Activated CD4-positive, alpha-beta memory T cell treated with anti-CD3 and anti-CD28 coated beads for 36 hours (primary cell): Measurements from ENCODE around the gene DENND5A. TPM values are rescaled to one million over a fixed set of nuclear protein-coding genes. Genes with fewer than 3 reads are reported as not detected.

Source experiments
- CTCF ChIA-PET: fragments of 350-600 bp; sonication (Branson Sonifier 250); formaldehyde crosslinking; loops from one replicate; lab custom pipeline; 2021; ENCODE audit warnings: antibody characterized with exemption, inconsistent platforms; lab: Charles Lee
- POLR2A ChIA-PET: fragments of 350-600 bp; sonication (Branson Sonifier 250); formaldehyde crosslinking; loops from one replicate; lab custom pipeline; 2021; ENCODE audit warnings: antibody characterized with exemption; lab: Charles Lee
- DNase-seq: peaks from one replicate; pipeline ENCODE4 v3.0.0-alpha.2; 2020
- H3K27ac Mint-ChIP-seq: one replicate; pipeline ENCODE4 v1.8.0; 2021; ENCODE audit warnings: mixed read lengths
- H3K27me3 Mint-ChIP-seq: one replicate; pipeline ENCODE4 v1.8.0; 2021; ENCODE audit warnings: mixed read lengths
- H3K36me3 Mint-ChIP-seq: one replicate; pipeline ENCODE4 v1.8.0; 2021; ENCODE audit warnings: mixed read lengths
- H3K4me1 Mint-ChIP-seq: one replicate; pipeline ENCODE4 v1.8.0; 2021; ENCODE audit warnings: low read depth, mixed read lengths
- H3K4me3 Mint-ChIP-seq: one replicate; pipeline ENCODE4 v1.8.0; 2021; ENCODE audit warnings: mild to moderate bottlenecking, mixed read lengths
- H3K9me3 Mint-ChIP-seq: one replicate; pipeline ENCODE4 v1.8.0; 2021; ENCODE audit warnings: mixed read lengths
- intact Hi-C: fragments of 100-400 bp; cut with micrococcal nuclease; formaldehyde crosslinking; loops from one replicate; pipeline ENCODE4 v1.15.1; 2023
- total RNA-seq, 2 experiments: library from RNA; stranded (reverse); gene quantifications; one replicate each; pipeline ENCODE4 v1.2.3, GENCODE V29; 2021

The DENND5A gene
- total RNA-seq, 2 experiments from 2014 or later = 41.3 to 41.9 TPM

DNA sequence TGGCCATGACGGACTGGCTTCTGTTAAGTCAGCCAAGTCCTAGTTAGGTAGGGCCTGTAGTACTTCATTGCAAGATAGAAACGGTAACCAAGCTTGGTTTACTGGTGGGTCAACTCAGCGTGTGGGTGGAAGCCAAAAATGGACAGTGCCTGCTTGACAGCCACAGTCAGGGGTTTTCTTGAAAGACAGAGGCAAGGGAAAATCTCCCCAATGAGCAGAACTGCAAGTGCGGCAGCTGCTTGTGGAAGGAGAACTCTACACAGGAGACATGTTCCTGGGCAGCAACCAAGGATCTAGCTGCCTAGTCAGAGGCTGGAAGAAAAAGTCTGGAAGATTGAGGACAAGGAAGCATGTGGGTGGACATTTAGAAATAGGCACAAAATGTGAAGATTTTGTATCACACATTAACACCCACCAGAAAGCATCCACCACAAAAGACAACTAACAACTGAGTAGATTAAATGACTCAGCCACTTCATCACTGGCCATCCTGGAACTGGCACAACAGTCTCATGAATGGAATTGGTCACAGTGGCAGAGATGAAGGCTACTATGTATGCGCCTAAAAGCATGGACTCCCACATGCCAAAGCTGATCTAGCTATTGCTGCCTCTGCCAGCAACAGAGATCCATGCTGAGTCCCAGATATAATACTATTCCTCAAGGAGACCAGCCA is 132.8 kb downstream of the DENND5A start:
- ChIA-PET POLR2A (no interaction called here), CTCF (interaction anchor here (1.3 kb wide), 1 partner anchor 116 kb away, joined by 4 read pairs; no protein-coding TSS in a partner anchor)
- no peak overlapping the region for H3K27ac Mint-ChIP-seq
- no peaks in the 10 kb centered on the region for H3K9me3 Mint-ChIP-seq
- H3K27me3 Mint-ChIP-seq = no peaks in the 10 kb centered on the region
- DNase-seq = no peak
- H3K4me1 Mint-ChIP-seq = peaks cover 7% of the 10 kb centered on the region
- intact Hi-C loops = no loop called here
- no peak overlapping the region for H3K4me3 Mint-ChIP-seq
- peaks cover 2% of the 10 kb centered on the region for H3K36me3 Mint-ChIP-seq

DNA sequence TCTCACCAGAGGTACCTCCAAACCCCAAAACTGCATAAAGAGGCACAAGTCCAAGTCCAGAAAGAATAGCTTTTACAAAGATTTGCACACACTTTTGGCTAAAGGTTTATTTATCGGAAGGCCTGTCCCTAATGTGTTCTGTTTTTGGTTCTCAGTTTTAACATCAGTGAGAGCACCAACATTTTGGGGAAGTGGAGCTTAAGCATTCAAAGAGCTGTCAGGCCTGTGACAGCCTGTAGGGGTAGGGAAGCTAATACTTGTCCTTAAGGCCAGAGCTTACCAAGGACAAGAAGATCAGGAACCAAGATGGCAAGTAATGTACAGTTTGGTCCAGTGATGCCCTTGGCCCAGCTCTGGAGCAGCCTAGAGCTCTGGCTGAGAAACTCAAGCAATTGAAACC is 134.9 kb downstream of the DENND5A start:
- peaks cover 2% of the 10 kb centered on the region for H3K36me3 Mint-ChIP-seq
- no peak overlapping the region for H3K4me3 Mint-ChIP-seq
- H3K27me3 Mint-ChIP-seq = no peaks in the 10 kb centered on the region
- intact Hi-C loops = no loop called here
- no peak for DNase-seq
- ChIA-PET POLR2A (interaction anchor here (0.6 kb wide), 1 partner anchor 578 kb away, joined by 3 read pairs; no protein-coding TSS in a partner anchor), CTCF (interaction anchor here (0.9 to 3.4 kb wide), 4 partner anchors 8 to 376 kb away, joined by 3 to 22 read pairs (median 3); no protein-coding TSS in a partner anchor)
- no peaks in the 10 kb centered on the region for H3K9me3 Mint-ChIP-seq
- H3K4me1 Mint-ChIP-seq = peaks cover 8% of the 10 kb centered on the region
- no peak overlapping the region for H3K27ac Mint-ChIP-seq

DNA sequence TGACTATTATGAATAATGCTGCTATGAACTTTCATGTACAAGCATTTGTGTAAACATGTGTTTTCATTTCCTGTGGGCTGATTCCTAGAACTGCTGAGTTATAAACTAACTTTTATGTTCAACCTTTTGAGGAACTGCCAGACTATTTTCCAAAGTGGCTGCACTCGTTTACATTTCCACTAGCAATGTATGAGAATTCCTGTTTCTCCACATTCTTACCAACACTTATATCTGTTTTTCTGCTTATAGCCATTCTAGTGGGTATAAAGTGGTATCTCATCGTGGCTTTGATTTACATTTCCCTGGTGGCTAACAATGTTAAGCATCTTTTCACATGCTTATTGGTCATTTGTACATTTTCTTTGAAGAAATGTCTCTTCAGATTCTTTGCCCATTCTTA is 138.5 kb downstream of the DENND5A start:
- POLR2A ChIA-PET = no interaction called here
- Mint-ChIP-seq H3K27ac (no peak overlapping the region), H3K4me3 (no peak overlapping the region), H3K4me1 (peaks cover 8% of the 10 kb centered on the region), H3K27me3 (no peaks in the 10 kb centered on the region), H3K36me3 (peaks cover 2% of the 10 kb centered on the region), H3K9me3 (no peaks in the 10 kb centered on the region)
- no peak for DNase-seq
- CTCF ChIA-PET = interaction anchor here (2.7 kb wide), 1 partner anchor 11 kb away, joined by 11 read pairs; no protein-coding TSS in a partner anchor
- intact Hi-C loops = no loop called here

DNA sequence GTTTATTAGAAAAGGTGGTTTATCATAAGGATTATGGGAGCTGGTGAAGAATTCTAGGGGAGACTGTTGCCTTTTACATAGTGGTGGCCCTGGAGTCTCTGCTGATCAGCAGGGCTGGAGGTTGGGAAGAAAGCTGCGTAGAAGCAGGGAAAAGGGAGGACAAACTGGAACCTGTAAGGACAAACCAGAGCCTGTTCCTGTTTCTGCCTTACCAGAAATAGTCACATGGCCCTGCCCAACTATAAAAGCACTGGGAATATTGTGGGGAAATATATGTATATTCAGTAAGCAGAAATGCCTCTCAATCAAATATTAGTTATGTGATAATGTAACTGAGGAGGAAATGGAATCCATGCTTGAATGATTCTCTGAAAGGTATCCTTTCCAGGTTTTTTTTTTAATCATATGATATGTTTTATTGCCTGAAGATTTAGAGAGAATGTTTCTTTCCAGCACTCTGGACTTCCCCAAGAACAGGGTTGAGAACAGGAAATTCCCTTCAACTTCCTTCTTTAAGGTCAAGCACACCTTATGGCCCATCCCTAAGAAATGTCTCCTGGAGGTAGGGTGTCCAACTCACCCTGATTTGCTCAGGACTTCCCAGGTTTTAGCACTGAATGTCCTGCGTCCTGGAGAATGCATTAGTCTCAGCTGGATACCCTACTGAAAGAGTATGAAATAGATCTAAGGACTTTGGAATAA is 139.8 kb downstream of the DENND5A start:
- Mint-ChIP-seq H3K4me3 (no peak overlapping the region), H3K4me1 (peaks cover 8% of the 10 kb centered on the region), H3K36me3 (peaks cover 2% of the 10 kb centered on the region), H3K9me3 (no peaks in the 10 kb centered on the region), H3K27ac (no peak overlapping the region), H3K27me3 (no peaks in the 10 kb centered on the region)
- CTCF ChIA-PET = interaction anchor here (0.7 to 2.7 kb wide), 2 partner anchors 13 to 479 kb away, joined by 3 to 11 read pairs; no protein-coding TSS in a partner anchor
- intact Hi-C loops = no loop called here
- POLR2A ChIA-PET = interaction anchor here (0.6 kb wide), 1 partner anchor 401 kb away, joined by 3 read pairs; no protein-coding TSS in a partner anchor
- DNase-seq = no peak

DNA sequence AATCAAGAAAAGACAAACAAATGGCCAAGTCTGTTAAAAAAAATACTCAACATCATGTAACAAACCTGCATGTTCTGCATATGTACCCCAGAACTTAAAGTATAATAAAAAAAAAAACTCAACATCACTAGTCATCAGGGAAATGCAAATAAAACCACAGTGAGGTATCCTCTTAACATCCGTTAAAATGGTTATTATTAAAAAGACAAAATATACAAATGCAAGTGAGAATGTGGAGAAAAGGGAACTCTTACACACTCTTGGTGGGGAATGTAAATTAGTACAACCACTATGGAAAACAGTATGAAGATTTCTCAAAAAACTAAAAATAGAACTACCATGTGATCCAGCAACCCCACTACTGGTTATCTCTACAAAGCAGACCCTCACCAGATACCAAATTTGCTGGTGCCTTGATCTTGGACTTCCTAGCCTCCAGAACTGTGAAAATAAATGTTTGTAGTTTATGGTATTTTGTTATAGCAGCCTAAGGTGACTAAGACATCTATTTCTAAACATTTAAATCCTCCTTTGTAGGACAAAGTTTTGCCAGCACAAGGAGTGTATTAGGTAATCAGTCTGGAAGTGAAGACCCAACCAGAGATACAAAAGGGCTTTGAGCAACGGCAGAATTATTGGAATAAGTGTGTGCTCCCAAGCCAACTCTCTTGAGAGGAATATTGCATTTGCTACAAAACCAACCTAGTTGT is 141.4 kb downstream of the DENND5A start:
- Mint-ChIP-seq H3K4me3 (no peak overlapping the region), H3K27ac (no peak overlapping the region), H3K27me3 (no peaks in the 10 kb centered on the region), H3K36me3 (peaks cover 2% of the 10 kb centered on the region), H3K9me3 (no peaks in the 10 kb centered on the region), H3K4me1 (peaks cover 8% of the 10 kb centered on the region)
- CTCF ChIA-PET = interaction anchor here (1.1 to 2.7 kb wide), 3 partner anchors 14 to 210 kb away, joined by 3 to 11 read pairs (median 8); no protein-coding TSS in a partner anchor
- POLR2A ChIA-PET = no interaction called here
- DNase-seq = no peak
- intact Hi-C loops = no loop called here

DNA sequence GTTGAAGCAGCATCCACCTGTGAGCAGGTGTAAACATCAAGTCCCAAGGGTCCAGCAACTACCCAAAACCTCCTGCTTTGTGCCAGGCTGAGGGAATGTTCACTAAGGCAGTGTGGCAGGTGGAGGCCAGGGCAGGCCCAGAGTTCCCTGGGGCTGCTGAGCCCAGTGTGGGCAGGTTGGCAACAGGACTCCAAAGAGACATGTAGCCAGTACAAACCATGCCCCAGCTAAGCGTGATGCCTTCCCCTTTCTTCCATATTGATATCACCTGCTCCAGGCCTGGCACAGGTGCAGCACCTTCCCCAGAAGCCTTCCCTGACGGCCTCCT is 143.7 kb downstream of the DENND5A start:
- H3K4me1 Mint-ChIP-seq = peaks cover 8% of the 10 kb centered on the region
- intact Hi-C loops = no loop called here
- POLR2A ChIA-PET = no interaction called here
- DNase-seq = no peak
- no peaks in the 10 kb centered on the region for H3K36me3 Mint-ChIP-seq
- H3K27me3 Mint-ChIP-seq = no peaks in the 10 kb centered on the region
- H3K27ac Mint-ChIP-seq = no peak overlapping the region
- CTCF ChIA-PET = no interaction called here
- H3K9me3 Mint-ChIP-seq = no peaks in the 10 kb centered on the region
- H3K4me3 Mint-ChIP-seq = no peak overlapping the region

DNA sequence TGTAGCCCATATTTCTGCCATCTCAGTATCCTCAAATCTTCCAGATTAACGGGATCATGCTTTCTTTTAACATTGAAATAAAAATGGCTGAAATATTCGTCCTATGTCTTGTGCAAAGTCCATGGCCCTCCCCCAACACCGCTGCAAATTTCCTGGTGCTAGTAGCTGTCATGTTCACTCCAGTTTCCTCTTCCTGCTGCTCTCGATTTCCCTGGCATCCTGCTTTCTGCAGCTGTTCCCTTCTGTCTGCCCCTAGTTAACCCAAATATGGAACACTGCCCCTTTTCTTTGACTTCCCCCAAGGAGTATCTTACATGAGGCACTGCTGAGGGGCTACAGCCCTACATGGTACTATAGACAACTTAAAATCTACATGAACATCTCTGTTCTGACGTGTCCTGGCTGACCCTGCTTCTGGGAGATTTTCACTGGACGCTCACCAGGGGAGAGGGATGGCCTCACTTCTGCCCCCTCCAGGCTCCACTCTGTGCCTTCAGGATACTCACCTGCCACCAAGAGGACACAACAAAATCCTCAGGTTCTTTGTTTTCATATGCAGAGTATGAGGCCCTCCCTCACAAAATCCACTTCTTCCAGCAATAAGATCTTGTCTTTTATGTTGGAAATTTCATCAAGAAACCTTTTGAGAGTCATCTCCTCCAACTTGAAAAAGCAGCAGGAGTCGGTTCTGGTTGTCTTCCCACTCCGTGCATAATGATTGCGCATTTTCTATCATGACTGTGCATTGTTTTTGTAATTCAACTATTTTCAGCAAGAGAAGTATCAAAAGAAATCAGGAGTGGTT is 144.3 kb downstream of the DENND5A start:
- H3K4me1 Mint-ChIP-seq = peaks cover 5% of the 10 kb centered on the region
- H3K27ac Mint-ChIP-seq = no peak overlapping the region
- no peaks in the 10 kb centered on the region for H3K36me3 Mint-ChIP-seq
- no peak for DNase-seq
- CTCF ChIA-PET = interaction anchor here (0.6 to 0.7 kb wide), 2 partner anchors 17 to 608 kb away, joined by 4 read pairs; no protein-coding TSS in a partner anchor
- intact Hi-C loops = no loop called here
- H3K4me3 Mint-ChIP-seq = no peak overlapping the region
- no peaks in the 10 kb centered on the region for H3K9me3 Mint-ChIP-seq
- POLR2A ChIA-PET = no interaction called here
- no peaks in the 10 kb centered on the region for H3K27me3 Mint-ChIP-seq

DNA sequence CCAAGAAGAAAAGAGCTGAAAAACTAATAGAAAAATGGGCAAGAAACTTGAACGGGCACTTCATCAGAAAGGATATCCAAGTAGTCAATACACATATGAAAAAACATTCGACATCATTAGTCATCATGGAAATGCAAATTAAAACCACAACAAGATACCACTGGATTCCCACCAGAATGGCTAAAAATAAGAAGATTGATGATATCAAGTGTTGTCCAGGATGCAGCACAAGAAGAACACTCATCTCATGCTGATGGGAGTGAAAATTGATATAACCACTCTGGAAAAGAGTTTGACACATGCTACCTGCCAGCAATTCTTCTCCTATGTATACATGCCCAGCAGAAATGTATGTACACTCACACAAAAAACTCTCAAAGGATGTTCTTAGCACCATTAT is 146.9 kb downstream of the DENND5A start:
- Mint-ChIP-seq H3K4me3 (no peak overlapping the region), H3K9me3 (peaks cover under 1% of the 10 kb centered on the region), H3K27ac (no peak overlapping the region), H3K27me3 (no peaks in the 10 kb centered on the region), H3K36me3 (no peaks in the 10 kb centered on the region), H3K4me1 (peaks cover 5% of the 10 kb centered on the region)
- ChIA-PET CTCF (interaction anchor here (0.6 to 1.1 kb wide), 3 partner anchors 19 to 296 kb away, joined by 3 to 4 read pairs (median 3); no protein-coding TSS in a partner anchor), POLR2A (no interaction called here)
- no peak for DNase-seq
- intact Hi-C loops = no loop called here

DNA sequence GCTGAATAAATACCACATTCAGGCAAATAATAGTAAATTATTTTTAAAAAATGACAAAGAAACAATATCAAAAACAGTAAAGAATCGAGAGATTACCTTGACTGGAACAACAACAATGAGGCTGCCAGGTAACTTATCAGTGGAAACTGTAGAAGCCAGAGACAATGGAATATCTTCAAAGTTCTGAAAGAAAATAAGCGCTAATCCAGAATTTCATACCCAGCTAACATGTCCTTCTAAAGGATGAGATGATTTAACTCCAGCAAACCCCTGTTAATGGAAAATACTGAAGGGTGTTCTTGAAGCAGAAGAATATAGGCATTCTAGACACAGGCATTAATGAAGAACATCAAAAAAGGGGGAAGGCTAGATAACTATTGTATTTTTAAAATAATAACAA is 153.1 kb downstream of the DENND5A start:
- no peak for DNase-seq
- Mint-ChIP-seq H3K27ac (no peak overlapping the region), H3K27me3 (no peaks in the 10 kb centered on the region), H3K36me3 (no peaks in the 10 kb centered on the region), H3K4me1 (peaks cover 3% of the 10 kb centered on the region), H3K4me3 (no peak overlapping the region), H3K9me3 (peaks cover 19% of the 10 kb centered on the region)
- ChIA-PET CTCF (interaction anchor here (1.5 kb wide), 1 partner anchor 96 kb away, joined by 4 read pairs; no protein-coding TSS in a partner anchor), POLR2A (no interaction called here)
- intact Hi-C loops = no loop called here

DNA sequence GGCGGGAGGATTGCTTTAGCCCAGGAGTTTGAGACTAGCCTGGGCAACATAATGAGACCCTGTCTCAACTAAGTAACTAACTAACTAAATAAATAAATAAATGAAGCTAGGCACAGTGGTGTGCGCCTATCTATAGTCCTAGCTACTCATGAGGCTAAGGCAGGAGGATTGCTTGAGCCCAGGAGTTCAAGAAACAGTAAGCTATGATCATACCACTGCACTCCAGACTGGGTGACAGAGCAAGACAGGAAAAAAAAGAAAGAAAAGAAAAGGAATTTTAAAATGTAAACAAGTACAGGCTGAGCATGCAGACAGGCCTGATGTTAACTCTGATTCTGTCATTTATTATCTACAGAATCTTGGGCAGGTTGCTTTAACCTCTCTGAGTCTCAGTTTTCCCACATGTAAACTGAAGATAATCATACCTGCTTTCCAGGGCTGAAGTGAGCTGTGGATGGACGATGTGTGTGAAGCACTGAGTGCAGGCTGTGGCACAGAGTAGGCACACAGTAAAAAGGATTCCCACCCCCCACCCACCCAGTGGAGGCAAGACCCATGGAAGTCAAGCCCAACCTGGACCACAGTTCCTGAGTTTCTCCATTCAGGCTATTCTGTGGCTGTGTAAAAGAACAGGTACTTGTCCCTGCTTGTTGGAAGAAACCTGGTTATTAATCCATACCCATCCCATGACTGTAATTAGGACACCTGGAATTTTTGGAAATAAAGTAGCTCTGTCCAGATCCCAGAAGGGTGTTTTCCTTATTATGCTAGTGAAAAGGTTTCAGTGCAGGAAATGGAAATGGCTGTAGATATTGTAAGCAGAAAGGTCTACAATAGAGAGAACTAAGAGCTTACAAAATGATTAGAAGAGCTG is 155.1 kb downstream of the DENND5A start:
- Mint-ChIP-seq H3K4me3 (no peak overlapping the region), H3K27me3 (no peaks in the 10 kb centered on the region), H3K4me1 (peaks cover 3% of the 10 kb centered on the region), H3K9me3 (peaks cover 19% of the 10 kb centered on the region), H3K27ac (no peak overlapping the region), H3K36me3 (no peaks in the 10 kb centered on the region)
- CTCF ChIA-PET = interaction anchor here (0.6 to 2.1 kb wide), 2 partner anchors 19 to 28 kb away, joined by 3 to 10 read pairs; no protein-coding TSS in a partner anchor
- no peak for DNase-seq
- intact Hi-C loops = no loop called here
- POLR2A ChIA-PET = interaction anchor here (0.6 kb wide), 1 partner anchor 85 kb away, joined by 3 read pairs; no protein-coding TSS in a partner anchor
